ENCODE data around the gene CDH13.

DNA sequence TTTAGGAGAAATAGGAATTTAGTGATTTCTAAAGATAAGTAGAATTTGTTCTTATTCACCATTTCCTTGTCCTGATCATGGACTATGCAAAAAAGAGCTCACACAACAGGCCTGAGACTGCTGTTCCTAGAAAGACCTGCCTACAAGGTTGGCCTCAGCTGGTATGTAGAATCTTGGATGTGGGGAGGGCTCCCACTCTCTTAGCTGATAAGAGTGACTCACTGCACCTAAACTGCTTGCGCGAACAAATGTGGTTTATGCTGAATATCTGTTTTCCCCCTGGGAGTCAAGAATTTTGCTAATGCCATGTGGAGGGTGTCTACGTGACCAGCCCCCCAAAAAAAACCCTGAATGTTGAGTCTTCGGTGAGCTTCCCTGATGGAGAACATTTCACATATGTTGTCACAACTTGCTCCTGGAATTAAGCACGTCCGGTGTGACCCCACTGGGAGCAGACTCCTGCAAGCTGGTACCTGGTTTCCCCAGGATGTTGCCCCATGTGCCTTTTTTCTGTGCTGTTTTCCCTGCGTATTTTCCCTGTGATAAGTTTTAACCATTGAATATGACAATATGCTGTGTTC, 1112.2 kb downstream of the CDH13 start:
- TF ChIP-seq, protein P1, sequence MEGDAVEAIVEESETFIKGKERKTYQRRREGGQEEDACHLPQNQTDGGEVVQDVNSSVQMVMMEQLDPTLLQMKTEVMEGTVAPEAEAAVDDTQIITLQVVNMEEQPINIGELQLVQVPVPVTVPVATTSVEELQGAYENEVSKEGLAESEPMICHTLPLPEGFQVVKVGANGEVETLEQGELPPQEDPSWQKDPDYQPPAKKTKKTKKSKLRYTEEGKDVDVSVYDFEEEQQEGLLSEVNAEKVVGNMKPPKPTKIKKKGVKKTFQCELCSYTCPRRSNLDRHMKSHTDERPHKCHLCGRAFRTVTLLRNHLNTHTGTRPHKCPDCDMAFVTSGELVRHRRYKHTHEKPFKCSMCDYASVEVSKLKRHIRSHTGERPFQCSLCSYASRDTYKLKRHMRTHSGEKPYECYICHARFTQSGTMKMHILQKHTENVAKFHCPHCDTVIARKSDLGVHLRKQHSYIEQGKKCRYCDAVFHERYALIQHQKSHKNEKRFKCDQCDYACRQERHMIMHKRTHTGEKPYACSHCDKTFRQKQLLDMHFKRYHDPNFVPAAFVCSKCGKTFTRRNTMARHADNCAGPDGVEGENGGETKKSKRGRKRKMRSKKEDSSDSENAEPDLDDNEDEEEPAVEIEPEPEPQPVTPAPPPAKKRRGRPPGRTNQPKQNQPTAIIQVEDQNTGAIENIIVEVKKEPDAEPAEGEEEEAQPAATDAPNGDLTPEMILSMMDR (IDR thresholded peaks at IDR 0.05; ENCODE audit: extremely low read depth in 1 of 2, insufficient read depth in 1 of 2, low read depth in 1 of 2, low read length in 2 of 2), result no peak
- TF ChIP-seq POLR2AphosphoS5 (IDR thresholded peaks at IDR 0.05; ENCODE audit: insufficient read depth, low read depth, low read length) (no peak), POLR2A (IDR thresholded peaks at IDR 0.05; ENCODE audit: low read depth, low read length) (no peak), FOS (IDR thresholded peaks at IDR 0.05; ENCODE audit: borderline replicate concordance, insufficient read depth, low read length) (no peak)

Data from endothelial cell of umbilical vein (primary cell).